ENCODE measurements around the gene SRSF2.
"Not testable (repeated sequence)": the region's sequence is repeated elsewhere in the genome, so short reads cannot be mapped to it uniquely, and the experiment has no call there.

Gene SRSF2

GRCh38 chr17:76713765-76714164, 23.4 kb downstream of the SRSF2 start:
- Histone ChIP-seq H2AFZ (ENCODE audit: low read length) (no peak overlapping the region), H3K4me2 (ENCODE audit: low read depth, low read length, poor library complexity, severe bottlenecking) (no peak overlapping the region), H3K79me2 (ENCODE audit: insufficient read depth, low read length) (peaks cover 14% of the 10 kb centered on the region; the same call in 1 of the 2 replicates), H3K4me1 (ENCODE audit: insufficient read depth, low read length, poor library complexity, severe bottlenecking) (peaks cover 41% of the 10 kb centered on the region), H3K9me3 (ENCODE audit: insufficient read depth, low read depth, low read length) (no peaks in the 10 kb centered on the region), H3K36me3 (ENCODE audit: insufficient read depth, low read length) (peaks cover 38% of the 10 kb centered on the region; the same call in 1 of the 2 replicates), H3K4me3 (ENCODE audit: low read length, poor library complexity, severe bottlenecking) (no peak overlapping the region), H3K9me2 (replicated peaks; ENCODE audit: low read depth, low read length) (no peaks in the 10 kb centered on the region), H3K27me3 (ENCODE audit: insufficient read depth, low read length, poor library complexity, severe bottlenecking) (no peaks in the 10 kb centered on the region), H4K20me1 (ENCODE audit: insufficient read depth, low read length, poor library complexity, severe bottlenecking) (no peaks in the 10 kb centered on the region), H3K9ac (ENCODE audit: low read depth, low read length, poor library complexity, severe bottlenecking) (peak overlapping the region; percentile 13), H3F3A (ENCODE audit: low read depth) (peaks cover 6% of the 10 kb centered on the region; the same call in 1 of the 2 replicates)
- TF ChIP-seq CTCF (conservative IDR thresholded peaks at IDR 0.05; ENCODE audit: low read length) (no peak), EZH2phosphoT487 (IDR thresholded peaks at IDR 0.05; ENCODE audit: borderline replicate concordance) (no peak)

GRCh38 chr17:76712321-76712720, 24.8 kb downstream of the SRSF2 start:
- not testable (repeated sequence) for H3F3A ChIP-seq (ENCODE audit: low read depth); H3K9me2 ChIP-seq (replicated peaks; ENCODE audit: low read depth, low read length); H3K4me3 ChIP-seq (ENCODE audit: low read length, poor library complexity, severe bottlenecking); H2AFZ ChIP-seq (ENCODE audit: low read length); H4K20me1 ChIP-seq (ENCODE audit: insufficient read depth, low read length, poor library complexity, severe bottlenecking); H3K9ac ChIP-seq (ENCODE audit: low read depth, low read length, poor library complexity, severe bottlenecking); H3K9me3 ChIP-seq (ENCODE audit: insufficient read depth, low read depth, low read length); H3K27me3 ChIP-seq (ENCODE audit: insufficient read depth, low read length, poor library complexity, severe bottlenecking)
- Histone ChIP-seq H3K79me2 (ENCODE audit: insufficient read depth, low read length) (peaks cover 14% of the 10 kb centered on the region; the same call in 1 of the 2 replicates), H3K4me1 (ENCODE audit: insufficient read depth, low read length, poor library complexity, severe bottlenecking) (peaks cover 41% of the 10 kb centered on the region), H3K4me2 (ENCODE audit: low read depth, low read length, poor library complexity, severe bottlenecking) (peak overlapping the region; percentile 72), H3K36me3 (ENCODE audit: insufficient read depth, low read length) (peaks cover 28% of the 10 kb centered on the region; the same call in 1 of the 2 replicates)

GRCh38 chr17:76710863-76711611, 26.1 kb downstream of the SRSF2 start, which contains the start of gene MXRA7:
TSS of gene MXRA7 (minus strand) at chr17:76710965. CDS start at chr17:76710946, 19 bp downstream.
- H3F3A ChIP-seq (ENCODE audit: low read depth): peaks cover 3% of the 10 kb centered on the region; the same call in 1 of the 2 replicates
- H3K27me3 ChIP-seq (ENCODE audit: insufficient read depth, low read length, poor library complexity, severe bottlenecking): no peaks in the 10 kb centered on the region
- peak within 1 kb of the TSS; percentile 69 for H3K4me3 ChIP-seq (ENCODE audit: low read length, poor library complexity, severe bottlenecking)
- peaks cover 16% of the 10 kb centered on the region; the same call in 1 of the 2 replicates for H3K36me3 ChIP-seq (ENCODE audit: insufficient read depth, low read length)
- no peaks in the 10 kb centered on the region for H3K9me3 ChIP-seq (ENCODE audit: insufficient read depth, low read depth, low read length)
- peak within 1 kb of the TSS; percentile 52 for H3K9ac ChIP-seq (ENCODE audit: low read depth, low read length, poor library complexity, severe bottlenecking)
- no peaks in the 10 kb centered on the region for H4K20me1 ChIP-seq (ENCODE audit: insufficient read depth, low read length, poor library complexity, severe bottlenecking)
- H3K4me2 ChIP-seq (ENCODE audit: low read depth, low read length, poor library complexity, severe bottlenecking): peak within 1 kb of the TSS; percentile 87
- H2AFZ ChIP-seq (ENCODE audit: low read length): peak within 1 kb of the TSS; percentile 69; the same call in 1 of the 2 replicates
- H3K4me1 ChIP-seq (ENCODE audit: insufficient read depth, low read length, poor library complexity, severe bottlenecking): peaks cover 37% of the 10 kb centered on the region
- TF ChIP-seq CTCF (conservative IDR thresholded peaks at IDR 0.05; ENCODE audit: low read length): no peak
- TF ChIP-seq EZH2phosphoT487 (IDR thresholded peaks at IDR 0.05; ENCODE audit: borderline replicate concordance): no peak
- H3K9me2 ChIP-seq (replicated peaks; ENCODE audit: low read depth, low read length): no peaks in the 10 kb centered on the region
- peaks cover 9% of the 10 kb centered on the region; the same call in 1 of the 2 replicates for H3K79me2 ChIP-seq (ENCODE audit: insufficient read depth, low read length)

GRCh38 chr17:76709951-76710862, 26.9 kb downstream of the SRSF2 start:
- H3K27me3 ChIP-seq (ENCODE audit: insufficient read depth, low read length, poor library complexity, severe bottlenecking); H4K20me1 ChIP-seq (ENCODE audit: insufficient read depth, low read length, poor library complexity, severe bottlenecking); H3F3A ChIP-seq (ENCODE audit: low read depth); H3K79me2 ChIP-seq (ENCODE audit: insufficient read depth, low read length); H3K9me2 ChIP-seq (replicated peaks; ENCODE audit: low read depth, low read length); H2AFZ ChIP-seq (ENCODE audit: low read length); H3K9me3 ChIP-seq (ENCODE audit: insufficient read depth, low read depth, low read length): not testable (repeated sequence)
- peak overlapping the region; percentile 52 for H3K9ac ChIP-seq (ENCODE audit: low read depth, low read length, poor library complexity, severe bottlenecking)
- peaks cover 10% of the 10 kb centered on the region; the same call in 1 of the 2 replicates for H3K36me3 ChIP-seq (ENCODE audit: insufficient read depth, low read length)
- H3K4me2 ChIP-seq (ENCODE audit: low read depth, low read length, poor library complexity, severe bottlenecking): peak overlapping the region; percentile 87
- peak overlapping the region; percentile 67 for H3K4me3 ChIP-seq (ENCODE audit: low read length, poor library complexity, severe bottlenecking)
- peaks cover 29% of the 10 kb centered on the region for H3K4me1 ChIP-seq (ENCODE audit: insufficient read depth, low read length, poor library complexity, severe bottlenecking)
